Neural cell (in vitro differentiated cells): ENCODE measurements around the gene EZR.

Source experiments
- POLR2AphosphoS5 ChIP-seq: IDR thresholded peaks from 2 replicates; pipeline ENCODE4 v1.6.1; 2012
- RAD21 ChIP-seq: fragments of 450-650 bp; conservative IDR thresholded peaks from 2 replicates; pipeline ENCODE4 v1.6.1; 2014; ENCODE audit warnings: antibody characterized with exemption, mild to moderate bottlenecking, moderate library complexity
- REST ChIP-seq: IDR thresholded peaks from 2 replicates; pipeline ENCODE4 v1.6.1; 2012; ENCODE audit warnings: borderline replicate concordance
- TAF1 ChIP-seq: IDR thresholded peaks from 2 replicates; pipeline ENCODE4 v1.6.1; 2012; ENCODE audit warnings: low read depth
- TF ChIP-seq, protein P1 (sequence below): fragments of 450-650 bp; IDR thresholded peaks from 2 replicates; pipeline ENCODE4 v1.5.1; 2014; ENCODE audit warnings: antibody characterized with exemption, mild to moderate bottlenecking, moderate library complexity; ENCODE audit not compliant: poor library complexity, severe bottlenecking

GRCh38 chr6:158768436-158768835 lies 50.7 kb downstream of the EZR start:
- TF ChIP-seq TAF1 (no peak), POLR2AphosphoS5 (no peak), REST (no peak), RAD21 (no peak)
- TF ChIP-seq, protein P1, sequence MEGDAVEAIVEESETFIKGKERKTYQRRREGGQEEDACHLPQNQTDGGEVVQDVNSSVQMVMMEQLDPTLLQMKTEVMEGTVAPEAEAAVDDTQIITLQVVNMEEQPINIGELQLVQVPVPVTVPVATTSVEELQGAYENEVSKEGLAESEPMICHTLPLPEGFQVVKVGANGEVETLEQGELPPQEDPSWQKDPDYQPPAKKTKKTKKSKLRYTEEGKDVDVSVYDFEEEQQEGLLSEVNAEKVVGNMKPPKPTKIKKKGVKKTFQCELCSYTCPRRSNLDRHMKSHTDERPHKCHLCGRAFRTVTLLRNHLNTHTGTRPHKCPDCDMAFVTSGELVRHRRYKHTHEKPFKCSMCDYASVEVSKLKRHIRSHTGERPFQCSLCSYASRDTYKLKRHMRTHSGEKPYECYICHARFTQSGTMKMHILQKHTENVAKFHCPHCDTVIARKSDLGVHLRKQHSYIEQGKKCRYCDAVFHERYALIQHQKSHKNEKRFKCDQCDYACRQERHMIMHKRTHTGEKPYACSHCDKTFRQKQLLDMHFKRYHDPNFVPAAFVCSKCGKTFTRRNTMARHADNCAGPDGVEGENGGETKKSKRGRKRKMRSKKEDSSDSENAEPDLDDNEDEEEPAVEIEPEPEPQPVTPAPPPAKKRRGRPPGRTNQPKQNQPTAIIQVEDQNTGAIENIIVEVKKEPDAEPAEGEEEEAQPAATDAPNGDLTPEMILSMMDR, result no peak
